NB4 (cell line): Measurements from ENCODE around the gene DUT.

Experiments
- POLR2A ChIP-seq: IDR thresholded peaks from 2 replicates; pipeline ENCODE4 v1.6.1; 2011; ENCODE audit warnings: mild to moderate bottlenecking; ENCODE audit not compliant: insufficient read length; ENCODE audit errors: extremely low read depth
- TF ChIP-seq, protein P1 (sequence below): IDR thresholded peaks from one replicate; pipeline ENCODE4 v1.5.1; 2012; ENCODE audit warnings: low read depth, low read length

DNA sequence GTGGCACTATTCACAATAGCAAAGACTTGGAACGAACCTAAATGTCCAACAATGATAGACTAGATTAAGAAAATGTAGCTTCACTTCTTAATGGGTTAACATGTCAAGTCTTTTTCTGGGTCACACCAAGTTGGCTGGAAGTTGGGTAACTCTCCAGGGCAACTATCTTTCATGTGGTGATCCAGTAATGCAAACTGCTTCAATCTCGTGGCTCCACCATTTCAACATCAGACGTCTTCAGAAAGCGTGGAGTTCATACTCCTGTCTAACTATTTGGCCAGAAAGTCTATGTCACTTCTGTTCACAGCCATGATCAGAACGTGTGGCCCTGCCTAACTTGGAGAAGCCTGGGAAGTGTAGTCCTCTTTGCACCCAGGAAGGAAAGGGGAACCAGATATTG lies 32.2 kb downstream of the DUT start:
- TF ChIP-seq, protein P1, sequence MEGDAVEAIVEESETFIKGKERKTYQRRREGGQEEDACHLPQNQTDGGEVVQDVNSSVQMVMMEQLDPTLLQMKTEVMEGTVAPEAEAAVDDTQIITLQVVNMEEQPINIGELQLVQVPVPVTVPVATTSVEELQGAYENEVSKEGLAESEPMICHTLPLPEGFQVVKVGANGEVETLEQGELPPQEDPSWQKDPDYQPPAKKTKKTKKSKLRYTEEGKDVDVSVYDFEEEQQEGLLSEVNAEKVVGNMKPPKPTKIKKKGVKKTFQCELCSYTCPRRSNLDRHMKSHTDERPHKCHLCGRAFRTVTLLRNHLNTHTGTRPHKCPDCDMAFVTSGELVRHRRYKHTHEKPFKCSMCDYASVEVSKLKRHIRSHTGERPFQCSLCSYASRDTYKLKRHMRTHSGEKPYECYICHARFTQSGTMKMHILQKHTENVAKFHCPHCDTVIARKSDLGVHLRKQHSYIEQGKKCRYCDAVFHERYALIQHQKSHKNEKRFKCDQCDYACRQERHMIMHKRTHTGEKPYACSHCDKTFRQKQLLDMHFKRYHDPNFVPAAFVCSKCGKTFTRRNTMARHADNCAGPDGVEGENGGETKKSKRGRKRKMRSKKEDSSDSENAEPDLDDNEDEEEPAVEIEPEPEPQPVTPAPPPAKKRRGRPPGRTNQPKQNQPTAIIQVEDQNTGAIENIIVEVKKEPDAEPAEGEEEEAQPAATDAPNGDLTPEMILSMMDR, result no peak
- TF ChIP-seq POLR2A, result no peak
